ENCODE results near the gene INPP5D.
"Not testable (repeated sequence)": the region's sequence is repeated elsewhere in the genome, so short reads cannot be mapped to it uniquely, and the experiment has no call there.

GRCh38 chr2:233052517-233052916, 7.6 kb upstream of the INPP5D start:
- not testable (repeated sequence) for TF ChIP-seq CTCF (IDR thresholded peaks at IDR 0.05; ENCODE audit: low read depth, low read length, poor library complexity, severe bottlenecking); EZH2phosphoT487 (IDR thresholded peaks at IDR 0.05; ENCODE audit: borderline replicate concordance, low read length)

Measured in DOHH2 (cell line).